Prostate gland (tissue), 2 donors: ENCODE data around the gene MMRN1.

Experiments used
- CTCF ChIP-seq, 4 experiments: fragments of 200-600 bp in 2 of 4; fragments of 450-650 bp in 2 of 4; sonication (generic) in 2 of 4; IDR thresholded peaks; 1 replicate in 3 of 4; 2 replicates in 1 of 4; pipeline ENCODE4 v1.5.1; 2016 to 2019; ENCODE audit warnings: antibody characterized with exemption in 4 of 4, mild to moderate bottlenecking in 2 of 4, moderate library complexity in 2 of 4
- POLR2A ChIP-seq: fragments of 450-650 bp; IDR thresholded peaks from one replicate; pipeline ENCODE4 v1.6.1; 2016; ENCODE audit warnings: antibody characterized with exemption, mild to moderate bottlenecking

GRCh38 chr4:89899854-89900253 lies 5.2 kb downstream of the MMRN1 start:
- no peak for TF ChIP-seq CTCF (IDR thresholded peaks at IDR 0.05)
- no peak for TF ChIP-seq POLR2A
